PC-9 (cell line): Measurements from ENCODE around the gene SLC2A2. TPM values are rescaled to one million over a fixed set of nuclear protein-coding genes. Genes with fewer than 3 reads are reported as not detected.

Experiments
- BruUV-seq: library from RNA; stranded (reverse); fragments of 400-500 nt; replicated peaks from 2 replicates; lab custom pipeline; 2021; lab: Mats Ljungman, UMichigan
- CTCF ChIA-PET: fragments of 300-600 bp; sonication (Branson Sonifier 250); formaldehyde crosslinking; loops from one replicate; lab custom pipeline; 2022; ENCODE audit warnings: antibody characterized with exemption; lab: Charles Lee
- POLR2A ChIA-PET: fragments of 300-600 bp; sonication (Branson Sonifier 250); formaldehyde crosslinking; loops from one replicate; lab custom pipeline; 2022; ENCODE audit warnings: antibody characterized with exemption; ENCODE audit not compliant: unreplicated experiment; lab: Charles Lee
- DNase-seq, 2 experiments: peaks; one replicate each; pipeline versions ENCODE4 v3.0.0 to v3.0.0-alpha.2; 2015 to 2022; ENCODE audit warnings: mixed read lengths in 1 of 2
- H2AFZ ChIP-seq: fragments of 200-600 bp; sonication (generic); 2 replicates; pipeline ENCODE4 v1.8.1; 2017; ENCODE audit warnings: antibody characterized with exemption
- H3F3A ChIP-seq: fragments of 200-600 bp; sonication (generic); 2 replicates; pipeline ENCODE4 v1.8.1; 2017; ENCODE audit warnings: antibody characterized with exemption, mild to moderate bottlenecking, low read depth; ENCODE audit not compliant: insufficient read depth
- H3K27ac ChIP-seq: fragments of 200-600 bp; sonication (generic); 2 replicates; pipeline ENCODE4 v1.6.1; 2016; ENCODE audit warnings: mixed run types
- H3K27me3 ChIP-seq: fragments of 200-600 bp; sonication (generic); 2 replicates; pipeline ENCODE4 v1.6.1; 2016; ENCODE audit warnings: low read depth, mixed run types; ENCODE audit not compliant: insufficient read depth
- H3K36me3 ChIP-seq: fragments of 200-600 bp; sonication (generic); 2 replicates; pipeline ENCODE4 v1.6.1; 2016; ENCODE audit warnings: low read depth, mixed run types
- H3K4me1 ChIP-seq: fragments of 200-600 bp; sonication (generic); replicated peaks from 2 replicates; pipeline ENCODE4 v1.6.1; 2016; ENCODE audit warnings: mixed run types; ENCODE audit not compliant: insufficient read depth
- H3K4me2 ChIP-seq: fragments of 200-600 bp; sonication (generic); 2 replicates; pipeline ENCODE4 v1.6.1; 2017; ENCODE audit warnings: mixed run types
- H3K4me3 ChIP-seq: fragments of 200-600 bp; sonication (generic); 2 replicates; pipeline ENCODE4 v1.6.1; 2016; ENCODE audit warnings: mixed run types
- H3K79me2 ChIP-seq: fragments of 200-600 bp; sonication (generic); 2 replicates; pipeline ENCODE4 v1.6.1; 2017; ENCODE audit warnings: low read depth, mixed run types
- H3K9me2 ChIP-seq: fragments of 200-600 bp; sonication (generic); 2 replicates; pipeline ENCODE4 v1.8.1; 2017; ENCODE audit warnings: mild to moderate bottlenecking; ENCODE audit not compliant: insufficient read depth
- H3K9me3 ChIP-seq: fragments of 200-600 bp; sonication (generic); 2 replicates; pipeline ENCODE4 v1.8.1; 2016; ENCODE audit warnings: low read depth; ENCODE audit not compliant: insufficient read depth
- H4K20me1 ChIP-seq: fragments of 200-600 bp; sonication (generic); 2 replicates; pipeline ENCODE4 v1.8.1; 2017; ENCODE audit not compliant: insufficient read depth
- EZH2 ChIP-seq: fragments of 200-600 bp; sonication (generic); IDR thresholded peaks from 2 replicates; pipeline ENCODE4 v1.8.0; 2017; ENCODE audit warnings: antibody characterized with exemption, low read depth
- intact Hi-C: fragments of 100-400 bp; cut with micrococcal nuclease; formaldehyde crosslinking; loops from one replicate; pipeline ENCODE4 v1.10.0; 2022; ENCODE audit not compliant: unreplicated experiment
- total RNA-seq: library from RNA; stranded (reverse); gene quantifications from 2 replicates; pipeline ENCODE4 v1.2.3, GENCODE V29; 2021
- TF ChIP-seq, protein P1 (sequence below): fragments of 200-600 bp; sonication (generic); conservative IDR thresholded peaks from 2 replicates; pipeline ENCODE4 v1.6.1; 2017; ENCODE audit warnings: mixed run types, antibody characterized with exemption, mild to moderate bottlenecking, moderate library complexity

Gene SLC2A2
- total RNA-seq, 1 experiment from 2014 or later = not detected

DNA sequence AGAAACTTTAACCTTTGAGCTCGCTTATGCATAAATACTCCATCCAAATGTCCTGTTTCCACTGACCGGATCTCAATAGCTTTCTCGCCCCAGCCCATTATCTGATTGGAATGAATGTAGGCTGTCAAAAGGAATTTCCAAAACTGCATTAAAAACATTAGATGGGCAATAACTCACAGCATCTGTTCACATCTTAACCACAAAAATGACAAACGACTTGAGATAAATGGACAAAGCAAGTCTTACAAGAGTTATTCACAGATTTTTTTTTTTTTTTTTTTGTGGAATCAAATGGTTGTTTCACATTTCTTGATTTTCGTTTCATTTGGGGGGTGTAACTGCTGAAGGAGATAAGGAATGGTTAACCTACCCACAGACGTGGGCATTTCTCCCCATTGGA, 39.7 kb upstream of the SLC2A2 start:
- no TSS peak for BruUV-seq
- H2AFZ ChIP-seq = no peak overlapping the region
- H3K9me3 ChIP-seq = no peaks in the 10 kb centered on the region
- H3K27me3 ChIP-seq = no peaks in the 10 kb centered on the region
- TF ChIP-seq EZH2 = no peak
- TF ChIP-seq, protein P1, sequence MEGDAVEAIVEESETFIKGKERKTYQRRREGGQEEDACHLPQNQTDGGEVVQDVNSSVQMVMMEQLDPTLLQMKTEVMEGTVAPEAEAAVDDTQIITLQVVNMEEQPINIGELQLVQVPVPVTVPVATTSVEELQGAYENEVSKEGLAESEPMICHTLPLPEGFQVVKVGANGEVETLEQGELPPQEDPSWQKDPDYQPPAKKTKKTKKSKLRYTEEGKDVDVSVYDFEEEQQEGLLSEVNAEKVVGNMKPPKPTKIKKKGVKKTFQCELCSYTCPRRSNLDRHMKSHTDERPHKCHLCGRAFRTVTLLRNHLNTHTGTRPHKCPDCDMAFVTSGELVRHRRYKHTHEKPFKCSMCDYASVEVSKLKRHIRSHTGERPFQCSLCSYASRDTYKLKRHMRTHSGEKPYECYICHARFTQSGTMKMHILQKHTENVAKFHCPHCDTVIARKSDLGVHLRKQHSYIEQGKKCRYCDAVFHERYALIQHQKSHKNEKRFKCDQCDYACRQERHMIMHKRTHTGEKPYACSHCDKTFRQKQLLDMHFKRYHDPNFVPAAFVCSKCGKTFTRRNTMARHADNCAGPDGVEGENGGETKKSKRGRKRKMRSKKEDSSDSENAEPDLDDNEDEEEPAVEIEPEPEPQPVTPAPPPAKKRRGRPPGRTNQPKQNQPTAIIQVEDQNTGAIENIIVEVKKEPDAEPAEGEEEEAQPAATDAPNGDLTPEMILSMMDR = no peak
- intact Hi-C loops = no loop called here
- no peak overlapping the region for H3K4me2 ChIP-seq
- H4K20me1 ChIP-seq = no peaks in the 10 kb centered on the region
- no peak for DNase-seq
- H3F3A ChIP-seq = no peaks in the 10 kb centered on the region
- no peak overlapping the region for H3K4me3 ChIP-seq
- no peak overlapping the region for H3K27ac ChIP-seq
- H3K4me1 ChIP-seq = no peaks in the 10 kb centered on the region
- peaks cover 26% of the 10 kb centered on the region for H3K36me3 ChIP-seq
- H3K9me2 ChIP-seq = no peaks in the 10 kb centered on the region; the same call in 1 of the 2 replicates
- ChIA-PET CTCF (no interaction called here), POLR2A (interaction anchor here (0.6 to 0.7 kb wide), 2 partner anchors 37 to 914 kb away, joined by 3 to 5 read pairs; no protein-coding TSS in a partner anchor)
- no peaks in the 10 kb centered on the region for H3K79me2 ChIP-seq

DNA sequence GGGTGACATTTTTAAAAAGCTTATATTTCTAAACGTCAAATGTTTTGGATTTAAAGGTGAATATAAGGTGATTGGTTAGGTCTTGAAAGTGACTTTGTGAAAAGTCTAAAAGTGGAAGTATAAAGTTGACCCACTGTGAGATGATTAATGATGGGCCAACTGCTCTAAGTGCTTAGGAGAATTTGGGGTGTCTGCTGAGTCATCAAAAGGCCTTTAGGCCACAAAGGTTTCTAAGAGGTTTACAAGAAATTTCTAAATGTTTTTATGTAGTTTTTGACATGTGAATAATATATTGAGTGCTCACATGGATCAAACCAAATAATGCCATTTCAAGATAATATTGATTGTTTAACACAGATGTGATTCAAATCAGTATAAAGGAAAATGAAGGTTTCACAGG, 39.2 kb upstream of the SLC2A2 start:
- Histone ChIP-seq H3K4me2 (no peak overlapping the region), H2AFZ (no peak overlapping the region), H3K4me3 (no peak overlapping the region), H3K27ac (no peak overlapping the region), H3K4me1 (no peaks in the 10 kb centered on the region), H3K9me2 (no peaks in the 10 kb centered on the region; the same call in 1 of the 2 replicates), H3F3A (no peaks in the 10 kb centered on the region), H3K36me3 (peaks cover 21% of the 10 kb centered on the region), H3K27me3 (no peaks in the 10 kb centered on the region), H3K79me2 (no peaks in the 10 kb centered on the region), H3K9me3 (no peaks in the 10 kb centered on the region), H4K20me1 (no peaks in the 10 kb centered on the region)
- POLR2A ChIA-PET = interaction anchor here (0.7 kb wide), 1 partner anchor 36 kb away, joined by 3 read pairs; no protein-coding TSS in a partner anchor
- CTCF ChIA-PET = interaction anchor here (0.6 kb wide), 1 partner anchor 314 kb away, joined by 3 read pairs; no protein-coding TSS in a partner anchor
- intact Hi-C loops = no loop called here
- DNase-seq = no peak
- TF ChIP-seq, protein P1 = no peak
- no peak for TF ChIP-seq EZH2
- BruUV-seq = no TSS peak

DNA sequence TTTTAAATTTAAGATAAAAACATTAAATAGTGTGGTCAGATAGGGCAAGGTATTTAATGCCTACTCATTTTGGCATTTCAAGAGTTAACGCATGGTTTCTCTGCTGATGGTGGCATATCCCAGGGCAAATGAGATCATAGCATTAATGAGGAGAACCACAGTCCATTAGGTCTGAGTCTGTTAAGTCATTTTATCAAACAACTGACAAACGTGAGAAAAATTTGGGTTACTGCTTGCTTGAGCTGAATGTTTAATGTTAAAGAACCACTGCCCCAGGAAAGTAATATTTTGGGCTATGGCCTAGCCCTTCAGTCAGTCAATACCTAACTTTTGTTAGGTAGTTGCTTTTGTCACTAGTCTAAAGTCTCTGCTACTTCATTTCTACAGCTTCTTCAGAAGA, 37.9 kb upstream of the SLC2A2 start:
- H3K9me2 ChIP-seq = no peaks in the 10 kb centered on the region
- no peak for DNase-seq
- H3K9me3 ChIP-seq = no peaks in the 10 kb centered on the region
- H3F3A ChIP-seq = no peaks in the 10 kb centered on the region
- no peak overlapping the region for H2AFZ ChIP-seq
- H3K27ac ChIP-seq = no peak overlapping the region
- H3K79me2 ChIP-seq = no peaks in the 10 kb centered on the region
- H3K4me3 ChIP-seq = no peak overlapping the region
- BruUV-seq = no TSS peak
- intact Hi-C loops = no loop called here
- ChIA-PET POLR2A (no interaction called here), CTCF (no interaction called here)
- H4K20me1 ChIP-seq = no peaks in the 10 kb centered on the region
- peaks cover 12% of the 10 kb centered on the region for H3K36me3 ChIP-seq
- no peaks in the 10 kb centered on the region for H3K27me3 ChIP-seq
- no peaks in the 10 kb centered on the region for H3K4me1 ChIP-seq
- no peak for TF ChIP-seq EZH2
- TF ChIP-seq, protein P1 = no peak
- no peak overlapping the region for H3K4me2 ChIP-seq
